Cardiac muscle cell (in vitro differentiated cells and primary cell): ENCODE measurements around the gene AUH. TPM values are rescaled to one million over a fixed set of nuclear protein-coding genes. Genes with fewer than 3 reads are reported as not detected.

Source experiments
- DNase-seq, 2 donors: peaks; one replicate each; pipeline versions ENCODE4 v3.0.0 to v3.0.0-alpha.2; 2010 to 2017; ENCODE audit warnings: low read depth in 1 of 2, low spot score in 1 of 2
- H3K27ac ChIP-seq: fragments of 200-600 bp; sonication (generic); 2 replicates; pipeline ENCODE4 v1.5.1; 2016
- H3K27me3 ChIP-seq: fragments of 200-600 bp; sonication (generic); 2 replicates; pipeline ENCODE4 v1.6.0; 2016; ENCODE audit warnings: control low read depth
- H3K36me3 ChIP-seq: fragments of 200-600 bp; sonication (generic); 2 replicates; pipeline ENCODE4 v1.5.1; 2016; ENCODE audit warnings: control low read depth
- H3K4me1 ChIP-seq: fragments of 200-600 bp; sonication (generic); 2 replicates; pipeline ENCODE4 v1.8.1; 2017; ENCODE audit warnings: low read depth, mild to moderate bottlenecking, mixed run types
- H3K4me3 ChIP-seq: fragments of 200-600 bp; sonication (generic); 2 replicates; pipeline ENCODE4 v1.5.1; 2016; ENCODE audit warnings: mild to moderate bottlenecking
- H3K9me3 ChIP-seq: fragments of 200-600 bp; sonication (generic); 2 replicates; pipeline ENCODE4 v1.5.1; 2017; ENCODE audit warnings: low read depth, mild to moderate bottlenecking, control low read depth
- polyA plus RNA-seq: library from polyadenylated mRNA; unstranded; fragments of >200 nt; fragmentation: Nextera tagmentation; extraction: Ambion mirVana; gene quantifications from 2 replicates; pipeline ENCODE4 v1.2.1, GENCODE V29; 2016
- total RNA-seq: library from RNA; depleted of rRNA; stranded (reverse); fragments of >200 nt; gene quantifications from 2 replicates; pipeline ENCODE4 v1.2.3, GENCODE V29; 2016
- TF ChIP-seq, protein P1 (sequence below): IDR thresholded peaks from 2 replicates; pipeline ENCODE4 v1.5.1; 2012; ENCODE audit warnings: low read depth, mild to moderate bottlenecking, low read length

AUH gene
- total and polyA plus RNA-seq, 2 experiments from 2014 or later: 52.0 to 68.8 TPM

GRCh38 chr9:91241909-91242308, 119.8 kb downstream of the AUH start:
- H3K36me3 ChIP-seq: no peaks in the 10 kb centered on the region
- H3K27ac ChIP-seq: no peak overlapping the region
- H3K4me3 ChIP-seq: no peak overlapping the region
- DNase-seq: no peak
- peaks cover 3% of the 10 kb centered on the region for H3K4me1 ChIP-seq
- TF ChIP-seq, protein P1, sequence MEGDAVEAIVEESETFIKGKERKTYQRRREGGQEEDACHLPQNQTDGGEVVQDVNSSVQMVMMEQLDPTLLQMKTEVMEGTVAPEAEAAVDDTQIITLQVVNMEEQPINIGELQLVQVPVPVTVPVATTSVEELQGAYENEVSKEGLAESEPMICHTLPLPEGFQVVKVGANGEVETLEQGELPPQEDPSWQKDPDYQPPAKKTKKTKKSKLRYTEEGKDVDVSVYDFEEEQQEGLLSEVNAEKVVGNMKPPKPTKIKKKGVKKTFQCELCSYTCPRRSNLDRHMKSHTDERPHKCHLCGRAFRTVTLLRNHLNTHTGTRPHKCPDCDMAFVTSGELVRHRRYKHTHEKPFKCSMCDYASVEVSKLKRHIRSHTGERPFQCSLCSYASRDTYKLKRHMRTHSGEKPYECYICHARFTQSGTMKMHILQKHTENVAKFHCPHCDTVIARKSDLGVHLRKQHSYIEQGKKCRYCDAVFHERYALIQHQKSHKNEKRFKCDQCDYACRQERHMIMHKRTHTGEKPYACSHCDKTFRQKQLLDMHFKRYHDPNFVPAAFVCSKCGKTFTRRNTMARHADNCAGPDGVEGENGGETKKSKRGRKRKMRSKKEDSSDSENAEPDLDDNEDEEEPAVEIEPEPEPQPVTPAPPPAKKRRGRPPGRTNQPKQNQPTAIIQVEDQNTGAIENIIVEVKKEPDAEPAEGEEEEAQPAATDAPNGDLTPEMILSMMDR: no peak
- H3K27me3 ChIP-seq: no peaks in the 10 kb centered on the region
- H3K9me3 ChIP-seq: no peaks in the 10 kb centered on the region

DNA sequence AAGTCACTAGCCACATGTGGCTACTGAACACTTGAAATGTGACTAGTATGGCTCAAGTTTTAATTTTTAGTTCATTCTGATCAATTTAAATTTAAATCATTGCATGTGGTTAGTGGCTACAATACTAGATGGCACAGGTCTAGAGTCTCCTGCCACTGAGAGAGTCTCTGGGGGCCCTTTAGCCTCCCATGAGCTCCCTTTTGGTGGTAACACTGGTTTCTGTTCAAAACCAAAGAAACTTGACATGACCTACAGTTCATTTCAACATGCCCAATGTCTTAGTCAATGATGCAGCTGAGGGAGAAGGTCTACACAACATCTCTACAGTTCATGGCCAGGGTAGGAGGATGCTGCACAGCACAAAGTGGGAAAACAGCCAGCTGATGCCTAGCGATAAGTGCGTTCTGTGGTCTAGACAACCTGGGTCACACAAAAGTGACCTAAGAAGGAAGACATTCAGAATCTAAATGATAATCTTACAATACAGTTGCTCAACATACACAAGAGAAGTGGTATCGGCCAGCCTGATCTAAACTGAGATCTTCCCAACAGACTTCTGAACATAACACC, 121.0 kb downstream of the AUH start:
- Histone ChIP-seq H3K27ac (no peak overlapping the region), H3K36me3 (no peaks in the 10 kb centered on the region), H3K4me1 (peaks cover 3% of the 10 kb centered on the region), H3K4me3 (no peak overlapping the region), H3K9me3 (no peaks in the 10 kb centered on the region), H3K27me3 (no peaks in the 10 kb centered on the region)
- DNase-seq: no peak
- TF ChIP-seq, protein P1: no peak

GRCh38 chr9:91239367-91240111, 122.2 kb downstream of the AUH start:
- Histone ChIP-seq H3K4me1 (peaks cover 3% of the 10 kb centered on the region), H3K27me3 (no peaks in the 10 kb centered on the region), H3K36me3 (no peaks in the 10 kb centered on the region), H3K4me3 (no peak overlapping the region), H3K27ac (no peak overlapping the region), H3K9me3 (no peaks in the 10 kb centered on the region)
- DNase-seq: no peak
- TF ChIP-seq, protein P1: no peak

GRCh38 chr9:91234523-91234922, 127.2 kb downstream of the AUH start:
- TF ChIP-seq, protein P1: no peak
- Histone ChIP-seq H3K9me3 (no peaks in the 10 kb centered on the region), H3K4me1 (no peaks in the 10 kb centered on the region), H3K4me3 (no peak overlapping the region), H3K36me3 (no peaks in the 10 kb centered on the region), H3K27me3 (no peaks in the 10 kb centered on the region), H3K27ac (no peak overlapping the region)
- DNase-seq: peak in 1 of 2 donors; percentile 36

DNA sequence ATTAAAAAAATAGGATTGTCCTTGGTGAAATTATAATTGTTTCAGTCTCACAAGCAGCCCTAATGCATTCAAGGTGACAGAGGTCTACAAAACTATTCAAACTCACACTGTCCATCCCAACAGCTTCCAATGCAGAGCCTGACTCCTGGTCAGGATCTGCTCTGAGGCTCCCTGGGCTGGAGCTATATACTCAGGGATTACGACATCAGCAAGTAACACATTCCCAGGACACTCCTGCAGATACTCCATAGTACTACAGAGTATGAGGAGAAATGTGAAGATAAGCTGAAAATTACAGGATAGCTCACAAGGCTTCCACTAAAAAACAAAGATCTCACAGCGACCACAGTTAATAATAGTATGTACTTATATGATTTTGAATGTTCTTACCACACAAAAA, 130.1 kb downstream of the AUH start:
- TF ChIP-seq, protein P1: no peak
- no peaks in the 10 kb centered on the region for H3K9me3 ChIP-seq
- peak in 1 of 2 donors; percentile 38 for DNase-seq
- H3K27me3 ChIP-seq: no peaks in the 10 kb centered on the region
- no peaks in the 10 kb centered on the region for H3K4me1 ChIP-seq
- H3K4me3 ChIP-seq: no peak overlapping the region
- no peaks in the 10 kb centered on the region for H3K36me3 ChIP-seq
- H3K27ac ChIP-seq: no peak overlapping the region
